ENCODE measurements around the gene SLC2A2. TPM values are rescaled to one million over a fixed set of nuclear protein-coding genes. Genes with fewer than 3 reads are reported as not detected.

The SLC2A2 gene
- polyA plus RNA-seq, 1 donor (not counting 4 experiments of a cell fraction or from before 2014, with no cell fraction given) = not detected

- Histone ChIP-seq H3K27ac (ENCODE audit: control insufficient read depth, insufficient read depth, low read length) (no peak overlapping the region), H3K4me1 (ENCODE audit: control insufficient read depth, extremely low read depth, insufficient read depth, low read length) (no peaks in the 10 kb centered on the region), H4K20me1 (ENCODE audit: control insufficient read depth, extremely low read depth, insufficient read depth, low read length) (no peaks in the 10 kb centered on the region), H3K4me3 (ENCODE audit: control insufficient read depth in 2 of 3, extremely low read depth in 1 of 3, insufficient read depth in 2 of 3, low read depth in 1 of 3, low read length in 3 of 3) (no peak overlapping the region), H3K4me2 (ENCODE audit: control insufficient read depth, extremely low read depth, insufficient read depth, low read depth, low read length) (no peak overlapping the region), H3K9me3 (ENCODE audit: control insufficient read depth, low read depth, low read length) (no peaks in the 10 kb centered on the region), H3K36me3 (ENCODE audit: control insufficient read depth in 2 of 2, extremely low read depth in 1 of 2, insufficient read depth in 2 of 2, low read length in 2 of 2) (no peaks in the 10 kb centered on the region), H3K27me3 (ENCODE audit: control insufficient read depth, extremely low read depth, insufficient read depth, low read length) (no peaks in the 10 kb centered on the region), H3K79me2 (ENCODE audit: control insufficient read depth, insufficient read depth, low read length) (no peaks in the 10 kb centered on the region), H3K9me1 (ENCODE audit: control insufficient read depth, extremely low read depth, insufficient read depth, low read length) (no peaks in the 10 kb centered on the region), H2AFZ (ENCODE audit: control insufficient read depth, low read length) (no peak overlapping the region), H3K9ac (ENCODE audit: control insufficient read depth, extremely low read depth, insufficient read depth, low read length) (no peak overlapping the region)
- FAIRE-seq (no peak), DNase-seq (ENCODE audit: low read depth, low spot score) (no peak)
- dilution Hi-C loops (cut with MboI; ENCODE audit: extremely low pct_ligation_motif_present, low sequenced_read_pairs) = no loop called here
- TF ChIP-seq CTCF (optimal IDR thresholded peaks at IDR 0.05 in 1 of 3, IDR thresholded peaks at IDR 0.05 in 1 of 3, conservative IDR thresholded peaks at IDR 0.05 in 1 of 3; ENCODE audit: extremely low read depth in 1 of 3, insufficient read depth in 2 of 3, low read length in 3 of 3) = no peak
- TF ChIP-seq EZH2 (IDR thresholded peaks at IDR 0.05; ENCODE audit: low read length) = no peak
These were observed 35.2 kb upstream of the SLC2A2 start for GRCh38 chr3:171061749-171062148.

GRCh38 chr3:171059978-171060377, 33.5 kb upstream of the SLC2A2 start:
- Histone ChIP-seq H3K4me3 (ENCODE audit: control insufficient read depth in 2 of 3, extremely low read depth in 1 of 3, insufficient read depth in 2 of 3, low read depth in 1 of 3, low read length in 3 of 3) (no peak overlapping the region), H3K4me1 (ENCODE audit: control insufficient read depth, extremely low read depth, insufficient read depth, low read length) (no peaks in the 10 kb centered on the region), H2AFZ (ENCODE audit: control insufficient read depth, low read length) (no peak overlapping the region), H3K27ac (ENCODE audit: control insufficient read depth, insufficient read depth, low read length) (no peak overlapping the region), H3K79me2 (ENCODE audit: control insufficient read depth, insufficient read depth, low read length) (no peaks in the 10 kb centered on the region), H3K36me3 (ENCODE audit: control insufficient read depth in 2 of 2, extremely low read depth in 1 of 2, insufficient read depth in 2 of 2, low read length in 2 of 2) (no peaks in the 10 kb centered on the region), H4K20me1 (ENCODE audit: control insufficient read depth, extremely low read depth, insufficient read depth, low read length) (no peaks in the 10 kb centered on the region), H3K4me2 (ENCODE audit: control insufficient read depth, extremely low read depth, insufficient read depth, low read depth, low read length) (no peak overlapping the region), H3K27me3 (ENCODE audit: control insufficient read depth, extremely low read depth, insufficient read depth, low read length) (no peaks in the 10 kb centered on the region), H3K9ac (ENCODE audit: control insufficient read depth, extremely low read depth, insufficient read depth, low read length) (no peak overlapping the region), H3K9me3 (ENCODE audit: control insufficient read depth, low read depth, low read length) (no peaks in the 10 kb centered on the region), H3K9me1 (ENCODE audit: control insufficient read depth, extremely low read depth, insufficient read depth, low read length) (no peaks in the 10 kb centered on the region)
- no peak for TF ChIP-seq EZH2 (IDR thresholded peaks at IDR 0.05; ENCODE audit: low read length)
- no peak for TF ChIP-seq CTCF (optimal IDR thresholded peaks at IDR 0.05 in 1 of 3, IDR thresholded peaks at IDR 0.05 in 1 of 3, conservative IDR thresholded peaks at IDR 0.05 in 1 of 3; ENCODE audit: extremely low read depth in 1 of 3, insufficient read depth in 2 of 3, low read length in 3 of 3)
- DNase-seq (ENCODE audit: low read depth, low spot score) (no peak), FAIRE-seq (no peak)
- dilution Hi-C loops (cut with MboI; ENCODE audit: extremely low pct_ligation_motif_present, low sequenced_read_pairs) = no loop called here

All from keratinocyte (primary cell).